Tongue (tissue), 2 donors: ENCODE measurements around the gene TNNT1. TPM values are rescaled to one million over a fixed set of nuclear protein-coding genes. Genes with fewer than 3 reads are reported as not detected.
"Not testable (repeated sequence)": the region's sequence is repeated elsewhere in the genome, so short reads cannot be mapped to it uniquely, and the experiment has no call there.

Source experiments
- DNase-seq: peaks from one replicate; pipeline ENCODE4 v3.0.0-alpha.2; 2015
- total RNA-seq: library from RNA; depleted of rRNA; stranded (reverse); fragments of >200 nt; gene quantifications from one replicate; pipeline ENCODE4 v1.2.3, GENCODE V29; 2014

Gene TNNT1
- total RNA-seq, 1 donor from 2014 or later: 338 TPM

DNA sequence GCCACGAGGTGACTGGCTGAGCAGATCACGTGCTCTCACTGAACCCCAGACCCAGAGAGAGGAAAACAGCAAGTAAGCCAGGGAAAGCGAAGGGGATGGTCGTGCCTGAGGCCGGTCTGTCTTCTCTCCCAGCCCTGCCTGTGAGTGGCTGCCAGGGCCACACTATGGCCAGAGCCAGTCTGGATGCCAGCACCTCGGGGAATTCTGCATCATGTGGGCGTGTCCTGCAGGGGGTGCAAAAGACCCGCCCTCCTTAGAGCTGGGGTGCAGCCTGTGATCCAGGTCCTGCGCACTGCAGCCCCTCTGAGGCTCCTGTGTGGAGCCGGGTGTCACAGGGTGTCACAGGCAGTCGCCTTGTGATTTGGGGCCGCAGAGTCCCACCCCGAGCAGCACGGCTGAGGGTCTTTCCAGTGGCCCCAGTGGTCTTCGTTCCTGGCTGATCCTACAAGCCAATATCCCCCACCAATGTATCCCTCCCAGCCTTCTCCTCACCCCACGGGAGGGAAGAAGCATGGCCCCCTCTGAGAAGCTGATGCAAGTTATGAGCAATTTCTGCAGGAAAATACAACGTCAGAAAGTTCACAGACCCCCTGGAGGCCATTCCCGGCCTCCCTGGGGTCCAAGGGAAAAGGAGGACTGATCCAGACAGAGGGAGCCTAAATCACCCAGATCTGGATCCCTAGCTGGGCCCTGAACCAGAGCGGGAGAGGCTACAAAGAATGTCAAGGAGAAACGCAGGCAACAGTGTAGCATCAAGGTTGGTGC is 39.3 kb downstream of the TNNT1 start:
- no peak for DNase-seq

DNA sequence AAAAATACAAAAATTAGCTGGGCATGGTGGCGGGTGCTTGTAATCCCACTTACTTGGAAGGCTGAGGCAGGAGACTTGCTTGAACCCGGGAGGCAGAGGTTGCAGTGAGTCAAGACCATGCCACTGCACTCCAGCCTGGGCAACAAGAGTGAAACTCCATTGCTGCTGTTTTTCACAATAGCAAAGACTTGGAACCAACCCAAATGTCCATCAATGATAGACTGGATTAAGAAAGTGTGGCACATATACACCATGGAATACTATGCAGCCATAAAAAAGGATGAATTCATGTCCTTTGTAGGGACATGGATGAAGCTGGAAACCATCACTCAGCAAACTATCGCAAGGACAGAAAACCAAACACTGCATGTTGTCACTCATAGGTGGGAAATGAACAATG is 41.8 kb downstream of the TNNT1 start:
- DNase-seq: not testable (repeated sequence)

GRCh38 chr19:55106591-55106990 is 42.4 kb downstream of the TNNT1 start:
- no peak for DNase-seq

GRCh38 chr19:55105237-55105636 is 43.8 kb downstream of the TNNT1 start:
- DNase-seq: no peak

- DNase-seq: no peak
Measured at GRCh38 chr19:55103190-55103589, 45.8 kb downstream of the TNNT1 start.

DNA sequence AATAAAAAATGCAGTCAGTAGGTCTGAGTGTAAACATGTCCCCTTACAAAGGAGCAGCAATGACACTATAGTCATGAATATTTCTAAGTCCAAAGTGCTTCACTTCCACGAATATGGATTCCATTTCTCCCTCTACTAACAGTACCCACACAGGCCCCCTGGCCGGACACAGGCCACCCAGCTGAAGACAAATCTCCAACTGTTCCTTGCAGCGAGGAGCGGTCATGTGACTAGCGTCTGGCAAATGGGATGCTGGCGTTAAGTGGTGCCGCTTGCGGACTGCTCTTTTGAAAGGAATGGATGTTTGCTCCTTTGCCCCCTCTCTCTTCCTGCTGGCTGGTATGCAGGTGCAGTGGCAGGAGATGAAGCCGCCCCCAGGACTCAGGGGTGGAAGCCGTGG is 47.7 kb downstream of the TNNT1 start:
- no peak for DNase-seq

DNA sequence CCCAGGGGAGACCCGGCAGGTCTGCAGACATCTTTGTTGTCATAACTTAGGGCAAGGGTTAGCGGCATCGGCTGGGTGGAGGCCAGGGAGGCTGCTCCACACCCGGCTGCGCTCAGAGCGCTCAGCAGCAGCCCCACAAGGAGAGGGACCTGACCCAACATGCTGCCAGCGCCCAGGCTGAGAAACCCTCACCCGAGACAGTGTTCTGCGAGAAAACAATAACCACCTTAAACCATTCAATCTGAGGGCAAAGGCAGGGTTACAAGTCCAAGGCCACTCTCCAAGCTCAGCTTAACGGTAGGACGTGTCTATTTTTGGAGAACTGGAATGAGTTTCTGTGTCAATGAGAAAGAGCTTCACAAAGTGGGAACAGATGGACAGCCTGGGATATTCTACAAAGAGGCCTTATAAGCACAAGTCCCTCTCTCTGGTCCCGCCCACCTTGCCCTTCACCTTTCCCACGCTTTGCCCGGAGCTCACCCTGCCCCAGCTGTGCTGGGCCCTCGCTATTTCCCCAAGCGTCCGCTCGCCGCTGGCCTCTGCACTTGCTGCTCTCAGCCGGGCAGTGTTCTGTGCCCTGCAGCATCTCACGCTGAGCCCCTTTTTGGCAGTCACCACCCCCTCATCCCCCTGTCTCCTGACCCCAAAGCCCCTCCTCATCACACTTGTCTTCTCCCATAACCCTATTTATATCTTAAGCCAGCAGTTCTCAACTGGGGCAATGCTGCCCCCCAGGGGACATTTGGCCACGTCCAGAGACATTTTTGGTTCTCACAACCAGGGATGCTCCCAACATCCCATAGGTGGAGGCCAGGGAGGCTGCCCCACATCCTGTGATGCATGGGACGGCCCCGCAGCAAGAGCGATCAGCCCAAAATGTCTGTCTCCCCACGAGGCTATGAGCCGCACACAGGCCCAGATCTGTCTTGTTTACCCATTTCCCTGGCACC is 49.2 kb downstream of the TNNT1 start:
- DNase-seq: peak; percentile 34

- no peak for DNase-seq
Measured at GRCh38 chr19:55098716-55099556, 50.1 kb downstream of the TNNT1 start.

DNA sequence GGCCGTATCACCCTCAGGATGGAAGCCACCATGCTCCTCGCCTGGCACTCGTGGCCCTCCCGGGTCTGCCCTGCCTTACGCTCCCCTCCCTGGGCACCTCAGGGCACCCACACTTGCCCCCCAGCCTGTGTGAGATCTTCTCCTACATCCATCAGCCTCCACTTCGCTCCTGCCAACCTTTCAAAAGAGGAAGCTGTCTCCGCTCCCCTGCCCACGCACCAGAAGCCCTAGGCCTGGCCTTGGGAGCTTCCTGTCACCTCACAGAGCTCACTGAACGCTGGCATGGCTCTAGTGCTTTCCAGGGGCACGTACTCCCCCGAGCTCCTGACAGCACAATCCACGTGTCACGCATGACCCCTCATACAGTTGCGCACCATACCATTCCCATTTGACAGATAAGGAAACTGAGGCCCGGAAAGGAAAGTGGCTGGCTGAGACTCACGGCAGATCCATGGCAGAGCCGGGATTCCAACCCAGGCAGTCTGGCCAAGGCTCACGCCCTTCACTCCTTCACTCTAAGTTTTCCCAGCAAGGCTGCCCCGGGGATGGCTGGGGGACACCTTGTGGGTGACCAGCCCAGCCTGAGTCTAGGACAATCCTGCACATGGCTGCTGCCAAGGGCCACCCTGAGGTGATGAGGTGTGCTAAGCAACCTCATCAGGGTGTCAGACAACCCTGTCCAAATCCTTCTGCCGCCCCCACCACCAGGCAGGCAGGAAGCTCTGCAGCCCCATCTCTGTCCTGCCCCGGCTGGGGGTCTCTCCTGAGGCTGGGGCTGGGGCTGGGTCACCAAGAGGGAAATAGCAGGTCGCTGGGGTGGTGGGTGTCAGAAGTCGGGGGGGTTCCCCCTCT is 50.9 kb downstream of the TNNT1 start:
- no peak for DNase-seq

DNA sequence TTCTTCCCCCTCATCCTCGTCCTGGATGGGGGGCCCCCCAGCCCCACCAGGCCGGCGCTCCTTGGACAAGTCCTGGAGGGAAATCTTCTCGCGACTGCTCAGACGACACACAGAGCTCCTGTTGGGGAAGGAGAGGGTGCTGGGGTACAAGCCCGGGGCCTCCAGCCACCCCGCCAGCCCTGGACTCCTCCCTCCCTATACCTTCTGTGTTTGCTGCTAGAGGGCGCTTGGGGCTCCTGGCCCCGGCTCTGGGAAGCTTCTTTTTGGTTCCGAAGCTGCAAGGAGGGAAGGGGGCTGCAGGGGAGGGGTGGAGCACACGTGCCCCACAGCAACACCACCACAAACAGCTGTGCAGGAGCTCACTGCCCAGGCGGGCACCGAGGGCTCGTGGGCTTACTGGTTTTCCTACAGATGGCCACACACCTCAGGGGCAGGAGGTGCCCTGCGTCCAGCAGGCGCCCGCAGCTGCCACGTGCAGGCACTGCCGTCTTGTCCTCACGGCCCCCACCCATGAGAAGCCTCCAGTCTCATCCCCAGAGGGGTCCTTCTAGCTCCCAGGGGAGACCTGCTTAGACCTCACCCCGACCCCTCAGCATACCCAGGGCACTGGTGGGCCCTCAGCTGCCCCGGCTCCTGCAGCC is 52.8 kb downstream of the TNNT1 start:
- no peak for DNase-seq

- DNase-seq: no peak
Measured at GRCh38 chr19:55095260-55096060, 53.5 kb downstream of the TNNT1 start.

- no peak for DNase-seq
Measured at GRCh38 chr19:55094456-55095259, 54.3 kb downstream of the TNNT1 start.

GRCh38 chr19:55092423-55093318 is 56.3 kb downstream of the TNNT1 start:
- no peak for DNase-seq

DNA sequence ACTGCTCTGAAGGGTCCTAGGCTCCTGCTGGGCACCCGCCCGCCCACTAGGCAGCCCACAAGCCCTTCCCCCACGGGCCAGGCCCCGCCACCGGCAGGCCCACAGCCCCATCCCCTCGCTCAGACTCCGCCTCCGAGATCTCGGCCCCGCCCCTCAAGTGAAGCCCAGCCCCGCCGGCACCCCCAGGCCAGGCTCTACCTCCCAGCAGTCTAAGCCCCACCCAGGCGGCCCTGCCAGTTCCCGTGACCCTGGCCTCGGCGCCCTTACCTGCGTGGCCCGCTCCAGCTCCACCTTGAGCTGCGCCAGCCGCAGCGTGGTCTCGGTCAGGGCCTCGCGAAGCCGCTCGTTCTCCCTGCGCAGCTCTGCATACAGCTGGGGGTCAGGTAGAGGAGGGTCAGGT is 57.1 kb downstream of the TNNT1 start:
- no peak for DNase-seq

DNA sequence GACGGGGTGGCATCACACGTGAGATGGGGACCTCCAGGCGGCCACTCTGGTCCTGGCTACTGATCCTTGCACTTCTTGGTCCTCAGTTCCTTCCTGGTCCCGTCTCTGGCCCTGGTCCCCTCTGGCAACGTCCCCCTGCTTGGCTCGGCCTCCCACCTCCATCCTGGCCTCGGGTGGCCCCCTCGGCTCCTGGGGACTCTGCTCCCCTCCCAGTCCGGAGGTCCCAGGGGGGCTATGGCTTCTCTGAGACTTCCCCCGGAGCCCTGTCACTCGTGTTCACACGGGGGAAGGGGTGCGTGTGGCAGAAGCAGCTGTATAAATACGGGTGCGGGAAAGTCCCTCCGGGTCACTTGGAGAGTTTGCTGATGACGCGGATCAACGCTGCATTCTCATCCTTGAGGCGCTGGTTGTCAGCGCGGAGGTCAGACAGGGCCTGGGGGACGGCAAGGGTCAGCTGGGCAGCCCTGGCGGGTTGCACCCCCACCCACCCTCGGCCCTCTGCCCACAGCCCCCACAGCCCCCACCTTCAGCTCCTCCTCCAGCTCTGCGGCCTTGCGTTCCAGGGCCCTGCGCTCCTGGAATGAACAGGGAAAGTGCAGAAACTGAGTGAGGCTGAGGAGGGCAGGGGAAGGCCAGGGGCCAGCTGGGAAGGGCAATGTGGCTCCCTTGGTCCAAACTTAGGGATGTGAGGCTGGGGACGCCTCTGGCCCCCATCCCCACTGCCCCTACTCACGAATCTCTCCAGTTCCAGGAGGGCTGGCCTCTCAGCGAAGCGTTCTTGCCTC is 57.7 kb downstream of the TNNT1 start:
- DNase-seq: no peak

GRCh38 chr19:55090564-55090963 is 58.4 kb downstream of the TNNT1 start:
- DNase-seq: no peak

DNA sequence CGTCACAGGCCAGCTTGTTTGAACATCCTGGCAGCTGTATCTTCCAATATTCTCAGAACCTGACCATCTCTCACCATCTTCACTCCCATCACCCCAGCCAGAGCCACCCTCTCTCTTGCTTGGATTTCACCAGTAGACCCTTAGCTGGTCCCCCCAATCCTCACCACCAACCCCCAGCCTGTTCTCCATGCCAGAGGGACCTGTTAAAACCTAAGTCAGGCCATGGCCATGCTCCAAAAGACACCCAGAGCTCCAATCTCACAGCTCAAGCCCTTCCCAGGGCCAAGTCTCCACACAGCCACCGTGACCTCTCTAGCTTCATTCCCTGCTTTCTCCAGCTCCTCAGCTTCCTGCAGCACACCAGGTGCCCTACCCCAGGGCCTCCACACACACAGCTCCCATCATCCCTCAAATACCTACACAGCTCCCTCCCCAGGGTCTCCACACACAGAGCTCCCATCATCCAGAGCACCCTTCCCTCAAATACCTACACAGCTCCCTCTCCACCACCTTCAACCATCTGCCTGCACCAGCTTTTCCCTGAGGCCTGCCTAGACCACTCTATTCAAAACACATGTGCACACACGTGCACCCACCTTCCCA is 59.6 kb downstream of the TNNT1 start:
- DNase-seq: no peak
